ENCODE measurements around the gene CDC42BPB.
A peak's percentile ranks its signal among the peaks of the same experiment; 100 is the strongest.

CDC42BPB gene

GRCh38 chr14:102982852-102983470 is 74.4 kb downstream of the CDC42BPB start:
- Histone ChIP-seq H3K4me3 (ENCODE audit: low read depth, low read length) (no peak overlapping the region), H3K36me3 (peaks cover 40% of the 10 kb centered on the region), H3K4me1 (no peaks in the 10 kb centered on the region), H3K27me3 (no peaks in the 10 kb centered on the region), H3K9me3 (no peaks in the 10 kb centered on the region)
- TF ChIP-seq CTCF (IDR thresholded peaks at IDR 0.05; ENCODE audit: low read depth, low read length), result 0 out of 2 replicates have a peak, but pooled peaks have one; percentile 17
- DNase-seq, result no peak

DNA sequence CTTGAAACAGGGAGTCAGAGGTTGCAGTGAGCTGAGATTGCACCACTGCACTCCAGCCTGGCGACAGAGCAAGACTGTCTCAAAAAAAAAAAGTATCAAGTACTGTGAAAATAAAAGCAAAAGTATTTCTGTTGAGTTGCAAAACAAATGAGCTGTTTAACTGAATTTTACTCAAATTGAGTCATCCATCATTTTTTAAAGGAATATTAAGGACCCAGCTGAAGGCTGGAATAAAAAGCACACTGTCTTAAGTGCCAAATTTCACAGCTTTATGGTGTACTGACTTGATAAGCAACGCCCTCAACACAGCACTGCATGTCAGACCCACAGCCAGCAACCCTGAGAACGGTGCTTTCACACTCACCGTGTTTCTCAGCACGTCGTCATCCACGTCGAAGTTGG is 76.9 kb downstream of the CDC42BPB start:
- H3K36me3 ChIP-seq, result peaks cover 44% of the 10 kb centered on the region
- H3K4me3 ChIP-seq (ENCODE audit: low read depth, low read length), result no peak overlapping the region
- no peaks in the 10 kb centered on the region for H3K27me3 ChIP-seq
- no peak for TF ChIP-seq CTCF (IDR thresholded peaks at IDR 0.05; ENCODE audit: low read depth, low read length)
- no peaks in the 10 kb centered on the region for H3K9me3 ChIP-seq
- H3K4me1 ChIP-seq, result no peaks in the 10 kb centered on the region
- no peak for DNase-seq

GRCh38 chr14:102979406-102979805 is 77.9 kb downstream of the CDC42BPB start:
- Histone ChIP-seq H3K36me3 (peaks cover 54% of the 10 kb centered on the region), H3K9me3 (no peaks in the 10 kb centered on the region), H3K4me1 (no peaks in the 10 kb centered on the region), H3K27me3 (no peaks in the 10 kb centered on the region), H3K4me3 (ENCODE audit: low read depth, low read length) (no peak overlapping the region)
- TF ChIP-seq CTCF (IDR thresholded peaks at IDR 0.05; ENCODE audit: low read depth, low read length), result no peak
- DNase-seq, result no peak

GRCh38 chr14:102977475-102977874 is 79.9 kb downstream of the CDC42BPB start:
- Histone ChIP-seq H3K4me1 (no peaks in the 10 kb centered on the region), H3K36me3 (peaks cover 67% of the 10 kb centered on the region), H3K4me3 (ENCODE audit: low read depth, low read length) (no peak overlapping the region), H3K9me3 (no peaks in the 10 kb centered on the region), H3K27me3 (no peaks in the 10 kb centered on the region)
- no peak for TF ChIP-seq CTCF (IDR thresholded peaks at IDR 0.05; ENCODE audit: low read depth, low read length)
- no peak for DNase-seq

DNA sequence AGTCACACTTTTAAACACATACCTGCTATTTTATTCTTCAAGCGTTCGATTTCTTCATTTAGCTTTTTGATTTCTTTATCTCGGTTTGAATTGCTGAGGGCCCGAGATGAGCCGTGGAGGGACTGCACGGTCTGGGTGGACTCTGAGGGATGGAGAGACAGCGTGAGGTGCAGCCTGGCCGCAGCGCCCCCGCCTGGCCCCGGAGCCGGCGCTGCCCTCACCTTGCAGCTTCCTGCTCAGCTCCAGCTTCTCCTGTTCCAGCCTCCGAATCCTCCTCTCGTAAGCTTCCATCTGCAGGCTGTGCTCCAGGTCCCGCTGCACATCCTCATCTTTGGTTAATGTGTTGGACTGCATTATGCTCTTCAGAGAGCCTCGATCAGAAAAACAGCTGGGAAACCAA is 81.7 kb downstream of the CDC42BPB start:
- Histone ChIP-seq H3K27me3 (no peaks in the 10 kb centered on the region), H3K36me3 (peaks cover 65% of the 10 kb centered on the region), H3K4me3 (ENCODE audit: low read depth, low read length) (no peak overlapping the region), H3K4me1 (no peaks in the 10 kb centered on the region), H3K9me3 (no peaks in the 10 kb centered on the region)
- DNase-seq, result no peak
- no peak for TF ChIP-seq CTCF (IDR thresholded peaks at IDR 0.05; ENCODE audit: low read depth, low read length)

GRCh38 chr14:102973706-102974285 is 83.6 kb downstream of the CDC42BPB start:
- Histone ChIP-seq H3K4me3 (ENCODE audit: low read depth, low read length) (no peak overlapping the region), H3K36me3 (peaks cover 65% of the 10 kb centered on the region), H3K4me1 (no peaks in the 10 kb centered on the region), H3K9me3 (no peaks in the 10 kb centered on the region), H3K27me3 (no peaks in the 10 kb centered on the region)
- DNase-seq, result no peak
- no peak for TF ChIP-seq CTCF (IDR thresholded peaks at IDR 0.05; ENCODE audit: low read depth, low read length)
